ENCODE results near the gene STRBP. TPM values are rescaled to one million over a fixed set of nuclear protein-coding genes. Genes with fewer than 3 reads are reported as not detected.

The STRBP gene
- total RNA-seq, 1 donor from 2014 or later: 9.1 TPM

DNA sequence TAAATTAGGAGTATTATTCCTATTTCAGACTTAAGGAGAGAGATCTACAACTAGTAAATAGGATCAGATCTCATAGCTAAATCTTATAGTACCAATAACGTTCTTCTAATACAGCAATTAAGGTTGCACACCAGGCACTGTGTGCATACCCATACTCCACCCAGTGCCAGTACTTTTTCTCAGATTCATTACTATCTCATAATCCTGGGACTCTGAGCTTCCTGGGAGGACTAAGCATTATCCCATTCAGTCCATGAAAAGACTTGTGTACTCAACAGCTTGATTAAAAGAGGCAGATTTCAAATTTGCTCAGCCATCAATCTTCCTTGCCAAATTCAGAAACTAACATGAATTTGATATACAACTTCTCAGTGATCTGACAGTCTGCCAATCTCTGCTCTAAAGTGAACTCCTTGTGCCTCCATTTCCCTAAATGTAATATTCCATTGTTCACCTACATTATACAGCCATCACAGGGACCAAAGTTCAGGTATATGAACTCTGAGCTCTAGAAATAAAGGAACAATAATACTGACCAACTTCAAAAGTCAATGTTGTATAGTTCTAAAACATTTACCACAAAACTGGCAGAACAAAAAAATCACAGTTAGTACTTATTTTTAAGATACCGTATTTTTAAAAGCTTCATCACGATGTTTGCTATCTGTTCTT, 7.2 kb downstream of the STRBP start:
- H3K27ac ChIP-seq: no peak overlapping the region
- TF ChIP-seq, protein P1, sequence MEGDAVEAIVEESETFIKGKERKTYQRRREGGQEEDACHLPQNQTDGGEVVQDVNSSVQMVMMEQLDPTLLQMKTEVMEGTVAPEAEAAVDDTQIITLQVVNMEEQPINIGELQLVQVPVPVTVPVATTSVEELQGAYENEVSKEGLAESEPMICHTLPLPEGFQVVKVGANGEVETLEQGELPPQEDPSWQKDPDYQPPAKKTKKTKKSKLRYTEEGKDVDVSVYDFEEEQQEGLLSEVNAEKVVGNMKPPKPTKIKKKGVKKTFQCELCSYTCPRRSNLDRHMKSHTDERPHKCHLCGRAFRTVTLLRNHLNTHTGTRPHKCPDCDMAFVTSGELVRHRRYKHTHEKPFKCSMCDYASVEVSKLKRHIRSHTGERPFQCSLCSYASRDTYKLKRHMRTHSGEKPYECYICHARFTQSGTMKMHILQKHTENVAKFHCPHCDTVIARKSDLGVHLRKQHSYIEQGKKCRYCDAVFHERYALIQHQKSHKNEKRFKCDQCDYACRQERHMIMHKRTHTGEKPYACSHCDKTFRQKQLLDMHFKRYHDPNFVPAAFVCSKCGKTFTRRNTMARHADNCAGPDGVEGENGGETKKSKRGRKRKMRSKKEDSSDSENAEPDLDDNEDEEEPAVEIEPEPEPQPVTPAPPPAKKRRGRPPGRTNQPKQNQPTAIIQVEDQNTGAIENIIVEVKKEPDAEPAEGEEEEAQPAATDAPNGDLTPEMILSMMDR (IDR thresholded peaks at IDR 0.05): no peak
- TF ChIP-seq POLR2AphosphoS5 (IDR thresholded peaks at IDR 0.05; ENCODE audit: insufficient read depth in 1 of 2, low read depth in 1 of 2) (no peak), POLR2A (IDR thresholded peaks at IDR 0.05) (no peak)
- no peaks in the 10 kb centered on the region for H3K9me3 ChIP-seq
- no peak overlapping the region for H3K4me3 ChIP-seq
- H3K27me3 ChIP-seq: no peaks in the 10 kb centered on the region
- H3K4me1 ChIP-seq: no peaks in the 10 kb centered on the region
- no peaks in the 10 kb centered on the region for H3K36me3 ChIP-seq
- no peak for DNase-seq (ENCODE audit: extremely low spot score in 2 of 2)
- intact Hi-C loops (cut with DNase I): no loop called here

DNA sequence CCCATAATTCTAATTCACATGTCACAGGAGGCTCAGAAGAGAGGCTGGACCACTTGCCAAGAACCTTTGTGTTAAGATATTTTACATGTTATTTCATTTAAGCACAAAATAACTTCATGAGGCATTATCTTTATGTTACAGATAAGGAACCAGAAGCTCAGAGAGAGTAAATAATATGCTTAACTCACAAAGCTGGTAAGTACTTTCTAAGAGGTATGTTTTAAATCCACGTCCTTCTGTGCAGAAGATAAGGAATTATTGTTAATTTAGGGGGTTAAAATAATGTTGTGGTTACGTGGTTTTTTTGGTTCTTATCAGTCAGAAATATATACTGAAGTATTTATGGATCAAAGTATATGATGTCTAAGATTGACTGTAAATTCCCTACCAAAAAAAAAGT, 8.0 kb downstream of the STRBP start:
- Histone ChIP-seq H3K4me3 (no peak overlapping the region), H3K36me3 (no peaks in the 10 kb centered on the region), H3K27me3 (no peaks in the 10 kb centered on the region), H3K4me1 (no peaks in the 10 kb centered on the region), H3K9me3 (no peaks in the 10 kb centered on the region), H3K27ac (no peak overlapping the region)
- DNase-seq (ENCODE audit: extremely low spot score in 2 of 2): no peak
- TF ChIP-seq, protein P1 (IDR thresholded peaks at IDR 0.05): no peak
- TF ChIP-seq POLR2AphosphoS5 (IDR thresholded peaks at IDR 0.05; ENCODE audit: insufficient read depth in 1 of 2, low read depth in 1 of 2) (no peak), POLR2A (IDR thresholded peaks at IDR 0.05) (no peak)
- intact Hi-C loops (cut with DNase I): no loop called here

DNA sequence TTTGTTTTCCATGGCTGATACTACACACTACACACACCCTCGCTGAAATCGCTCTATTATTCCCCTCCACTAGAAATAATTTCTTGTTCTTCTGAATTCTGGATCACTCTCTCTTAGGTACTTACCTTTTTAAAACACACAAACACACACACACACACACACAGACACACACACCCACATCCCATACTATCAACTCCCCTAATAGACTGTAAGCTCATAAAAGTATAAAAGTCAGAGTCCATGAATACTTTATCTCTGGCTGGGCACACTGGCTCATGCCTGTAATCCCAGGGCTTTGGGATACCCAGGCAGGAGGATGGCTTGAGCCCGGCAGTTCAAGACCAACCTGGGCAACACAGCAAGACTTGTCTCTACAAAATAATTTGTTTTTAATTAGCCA, 11.1 kb downstream of the STRBP start:
- Histone ChIP-seq H3K4me1 (no peaks in the 10 kb centered on the region), H3K27me3 (no peaks in the 10 kb centered on the region), H3K36me3 (no peaks in the 10 kb centered on the region), H3K4me3 (no peak overlapping the region), H3K27ac (no peak overlapping the region), H3K9me3 (no peaks in the 10 kb centered on the region)
- intact Hi-C loops (cut with DNase I): no loop called here
- TF ChIP-seq POLR2AphosphoS5 (IDR thresholded peaks at IDR 0.05; ENCODE audit: insufficient read depth in 1 of 2, low read depth in 1 of 2) (no peak), POLR2A (IDR thresholded peaks at IDR 0.05) (no peak)
- TF ChIP-seq, protein P1 (IDR thresholded peaks at IDR 0.05): no peak
- DNase-seq (ENCODE audit: extremely low spot score in 2 of 2): no peak

GRCh38 chr9:123255718-123256117, 12.7 kb downstream of the STRBP start:
- H3K4me1 ChIP-seq: no peaks in the 10 kb centered on the region
- intact Hi-C loops (cut with DNase I): no loop called here
- no peak overlapping the region for H3K4me3 ChIP-seq
- H3K27me3 ChIP-seq: no peaks in the 10 kb centered on the region
- DNase-seq (ENCODE audit: extremely low spot score in 2 of 2): no peak
- H3K36me3 ChIP-seq: no peaks in the 10 kb centered on the region
- H3K27ac ChIP-seq: no peak overlapping the region
- TF ChIP-seq POLR2A (IDR thresholded peaks at IDR 0.05) (no peak), POLR2AphosphoS5 (IDR thresholded peaks at IDR 0.05; ENCODE audit: insufficient read depth in 1 of 2, low read depth in 1 of 2) (no peak)
- TF ChIP-seq, protein P1 (IDR thresholded peaks at IDR 0.05): no peak
- no peaks in the 10 kb centered on the region for H3K9me3 ChIP-seq

DNA sequence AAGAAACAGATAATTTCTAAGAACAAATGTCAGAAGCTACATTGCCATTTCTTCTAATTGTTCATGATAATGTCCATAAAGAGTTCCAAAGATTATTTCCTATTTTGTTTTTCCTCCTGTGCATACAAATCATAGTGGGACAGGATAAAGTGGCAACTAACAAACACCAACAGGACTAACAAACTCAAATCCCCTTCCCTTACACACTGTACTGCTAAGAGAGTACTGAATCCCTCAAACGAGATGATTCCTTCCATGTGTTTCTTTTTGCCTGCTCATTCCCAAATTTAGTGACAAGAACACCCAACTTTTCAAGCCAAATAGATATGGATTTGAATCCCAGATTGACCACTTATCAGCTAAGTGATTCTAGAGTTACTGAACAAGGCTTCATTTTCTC, 15.2 kb downstream of the STRBP start:
- DNase-seq (ENCODE audit: extremely low spot score in 2 of 2): no peak
- Histone ChIP-seq H3K9me3 (no peaks in the 10 kb centered on the region), H3K27ac (no peak overlapping the region), H3K36me3 (no peaks in the 10 kb centered on the region), H3K4me3 (no peak overlapping the region), H3K27me3 (no peaks in the 10 kb centered on the region), H3K4me1 (no peaks in the 10 kb centered on the region)
- TF ChIP-seq POLR2AphosphoS5 (IDR thresholded peaks at IDR 0.05; ENCODE audit: insufficient read depth in 1 of 2, low read depth in 1 of 2): no peak
- TF ChIP-seq, protein P1 (IDR thresholded peaks at IDR 0.05): no peak
- no peak for TF ChIP-seq POLR2A (IDR thresholded peaks at IDR 0.05)
- intact Hi-C loops (cut with DNase I): no loop called here
